Kidney epithelial cell (primary cell): Measurements from ENCODE around the gene PTPN14. TPM values are rescaled to one million over a fixed set of nuclear protein-coding genes. Genes with fewer than 3 reads are reported as not detected.
"Not testable (repeated sequence)": the region's sequence is repeated elsewhere in the genome, so short reads cannot be mapped to it uniquely, and the experiment has no call there.

Experiments
- DNase-seq: peaks from one replicate; pipeline ENCODE4 v3.0.0-alpha.2; 2010; ENCODE audit warnings: low read depth
- H3K27me3 ChIP-seq: 2 replicates; pipeline ENCODE4 v1.6.0; 2011; ENCODE audit warnings: low read length; ENCODE audit not compliant: control insufficient read depth, insufficient read depth
- H3K36me3 ChIP-seq: 2 replicates; pipeline ENCODE4 v1.5.1; 2011; ENCODE audit warnings: low read length; ENCODE audit not compliant: control insufficient read depth, insufficient read depth
- H3K4me3 ChIP-seq: 2 replicates; pipeline ENCODE4 v1.5.1; 2011; ENCODE audit warnings: low read depth, mild to moderate bottlenecking, control low read depth, low read length
- total RNA-seq: library from RNA; depleted of rRNA; stranded (reverse); fragments of >200 nt; gene quantifications from 2 replicates; pipeline ENCODE4 v1.2.3, GENCODE V29; 2015
- TF ChIP-seq, protein P1 (sequence below): IDR thresholded peaks from 2 replicates; pipeline ENCODE4 v1.5.1; 2011; ENCODE audit warnings: mild to moderate bottlenecking, moderate library complexity, low read length, control low read depth, inconsistent platforms; ENCODE audit not compliant: insufficient read depth, poor library complexity, severe bottlenecking

Gene PTPN14
- total RNA-seq, 1 donor from 2014 or later = 30.7 TPM

DNA sequence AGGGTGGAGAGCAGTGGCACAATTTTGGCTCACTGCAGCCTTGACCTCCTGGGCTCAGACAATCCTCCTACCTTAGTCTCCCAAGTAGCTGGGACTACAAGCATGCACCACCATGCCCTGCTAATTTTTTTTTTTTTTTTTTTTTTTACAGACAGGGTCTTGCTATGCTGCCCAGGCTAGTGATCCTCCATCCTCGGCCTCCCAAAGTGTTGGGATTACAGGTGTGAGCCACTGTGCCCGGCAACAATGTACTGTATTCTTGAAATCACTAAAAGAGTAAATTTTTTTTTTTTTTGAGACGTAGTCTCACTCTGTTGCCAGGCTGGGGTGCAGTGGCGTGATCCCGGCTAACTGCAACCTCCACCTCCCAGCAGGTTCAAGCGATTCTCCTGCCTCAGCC, 152.9 kb downstream of the PTPN14 start:
- H3K4me3 ChIP-seq = no peak overlapping the region
- H3K36me3 ChIP-seq = peaks cover 1% of the 10 kb centered on the region
- H3K27me3 ChIP-seq = no peaks in the 10 kb centered on the region
- DNase-seq = no peak
- TF ChIP-seq, protein P1, sequence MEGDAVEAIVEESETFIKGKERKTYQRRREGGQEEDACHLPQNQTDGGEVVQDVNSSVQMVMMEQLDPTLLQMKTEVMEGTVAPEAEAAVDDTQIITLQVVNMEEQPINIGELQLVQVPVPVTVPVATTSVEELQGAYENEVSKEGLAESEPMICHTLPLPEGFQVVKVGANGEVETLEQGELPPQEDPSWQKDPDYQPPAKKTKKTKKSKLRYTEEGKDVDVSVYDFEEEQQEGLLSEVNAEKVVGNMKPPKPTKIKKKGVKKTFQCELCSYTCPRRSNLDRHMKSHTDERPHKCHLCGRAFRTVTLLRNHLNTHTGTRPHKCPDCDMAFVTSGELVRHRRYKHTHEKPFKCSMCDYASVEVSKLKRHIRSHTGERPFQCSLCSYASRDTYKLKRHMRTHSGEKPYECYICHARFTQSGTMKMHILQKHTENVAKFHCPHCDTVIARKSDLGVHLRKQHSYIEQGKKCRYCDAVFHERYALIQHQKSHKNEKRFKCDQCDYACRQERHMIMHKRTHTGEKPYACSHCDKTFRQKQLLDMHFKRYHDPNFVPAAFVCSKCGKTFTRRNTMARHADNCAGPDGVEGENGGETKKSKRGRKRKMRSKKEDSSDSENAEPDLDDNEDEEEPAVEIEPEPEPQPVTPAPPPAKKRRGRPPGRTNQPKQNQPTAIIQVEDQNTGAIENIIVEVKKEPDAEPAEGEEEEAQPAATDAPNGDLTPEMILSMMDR = no peak

- H3K36me3 ChIP-seq = peaks cover 3% of the 10 kb centered on the region
- H3K27me3 ChIP-seq = no peaks in the 10 kb centered on the region
- no peak for DNase-seq
- no peak overlapping the region for H3K4me3 ChIP-seq
- TF ChIP-seq, protein P1 = no peak
These were observed 153.9 kb downstream of the PTPN14 start for GRCh38 chr1:214397497-214397896.

DNA sequence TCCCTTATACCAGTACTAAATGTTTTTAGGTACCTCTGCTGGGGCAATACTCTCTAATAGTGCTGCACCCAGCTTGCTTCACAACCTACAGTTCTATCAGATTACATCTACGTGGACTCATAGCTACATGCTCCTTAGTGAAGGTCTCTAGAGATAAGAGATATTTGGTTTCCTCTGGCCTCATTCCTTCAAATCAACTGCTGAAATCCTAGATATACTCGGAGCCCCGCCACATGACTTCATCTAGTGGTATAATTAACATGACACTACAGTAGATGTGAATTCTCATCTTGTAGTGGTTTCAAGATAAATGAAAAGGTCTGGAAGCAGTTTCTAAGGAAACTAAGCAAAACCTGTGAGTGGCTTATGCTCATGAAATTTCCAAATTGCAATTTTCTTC, 155.1 kb downstream of the PTPN14 start:
- Histone ChIP-seq H3K4me3 (no peak overlapping the region), H3K27me3 (no peaks in the 10 kb centered on the region), H3K36me3 (peaks cover 4% of the 10 kb centered on the region)
- TF ChIP-seq, protein P1 = no peak
- DNase-seq = no peak

DNA sequence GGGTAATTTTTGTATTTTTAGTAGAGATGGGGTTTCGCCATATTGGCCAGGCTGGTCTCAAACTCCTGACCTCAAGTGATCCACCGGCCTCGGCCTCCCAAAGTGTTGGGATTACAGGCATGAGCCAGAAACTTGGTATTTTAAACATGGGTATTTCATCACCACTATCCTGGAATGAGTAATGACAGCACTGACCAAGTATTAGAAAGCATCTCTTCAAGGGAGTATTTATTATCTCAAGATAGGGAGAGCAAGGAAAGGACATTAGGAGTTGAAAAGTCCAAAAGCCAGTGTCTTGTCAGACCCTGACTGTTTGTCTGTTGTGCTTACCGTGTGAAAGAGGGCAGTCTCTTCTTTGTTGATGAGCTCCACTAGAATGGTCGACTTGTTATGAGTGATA, 156.8 kb downstream of the PTPN14 start:
- H3K36me3 ChIP-seq, H3K4me3 ChIP-seq, H3K27me3 ChIP-seq, DNase-seq: not testable (repeated sequence)

DNA sequence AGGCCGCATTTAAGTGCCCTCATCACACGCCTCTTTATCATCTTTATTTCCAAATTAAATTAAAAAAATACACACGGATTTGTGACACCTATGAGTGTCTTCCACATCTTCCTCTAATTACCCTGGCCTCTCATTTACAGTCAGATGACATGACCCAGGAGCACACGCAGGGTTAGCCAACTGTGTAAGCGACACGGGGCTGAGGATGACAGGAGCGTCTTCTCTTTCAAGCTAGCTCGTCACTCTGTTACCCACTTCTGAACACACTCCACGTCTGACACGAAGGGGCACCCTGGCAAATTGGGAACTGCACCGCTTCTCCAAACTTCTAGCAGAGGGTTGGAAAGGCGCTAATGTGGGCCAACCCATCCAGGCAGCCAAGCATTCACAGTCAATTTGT, 158.3 kb downstream of the PTPN14 start:
- H3K4me3 ChIP-seq = no peak overlapping the region
- peaks cover 6% of the 10 kb centered on the region for H3K36me3 ChIP-seq
- no peak for DNase-seq

DNA sequence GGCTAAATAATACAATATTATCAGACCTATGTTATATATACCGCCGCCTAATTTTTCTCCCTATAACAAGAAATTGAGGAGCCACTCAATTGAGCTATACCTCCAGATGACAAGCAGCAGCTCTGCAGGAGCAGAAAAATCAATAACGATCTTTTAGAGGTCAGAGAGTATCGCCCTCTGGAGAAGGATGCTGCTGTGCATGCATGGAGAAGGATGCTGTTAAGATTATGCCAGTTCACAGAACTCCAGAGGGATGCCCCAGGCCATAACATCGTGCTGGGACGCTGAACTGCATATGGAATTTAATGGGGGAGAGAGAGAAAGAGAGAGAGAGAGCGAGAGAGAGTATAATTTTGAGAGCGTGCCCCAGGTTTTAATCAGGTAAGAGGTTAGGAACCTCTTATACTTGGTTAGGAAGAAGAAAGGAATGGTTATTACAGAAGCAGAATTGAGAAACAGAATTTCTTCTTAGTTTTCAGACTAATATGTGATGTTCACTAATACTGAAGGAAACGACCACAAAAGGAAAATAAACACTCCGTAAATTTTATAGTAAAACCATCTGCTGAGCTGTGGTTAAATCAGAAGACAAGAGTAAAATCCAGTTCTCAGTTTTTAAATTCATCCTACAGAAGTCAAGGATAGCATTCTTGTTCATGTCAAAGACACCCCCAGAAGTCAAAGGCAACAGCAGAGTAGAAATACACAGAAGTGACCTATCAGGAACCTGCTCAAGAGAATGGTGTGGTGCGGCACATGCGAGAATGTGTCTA, 159.3 kb downstream of the PTPN14 start:
- Histone ChIP-seq H3K27me3 (no peaks in the 10 kb centered on the region), H3K36me3 (peaks cover 6% of the 10 kb centered on the region), H3K4me3 (no peak overlapping the region)
- DNase-seq = no peak
- TF ChIP-seq, protein P1 = no peak

More for the DNA sequence above, 158.3 kb downstream of the PTPN14 start:
- no peaks in the 10 kb centered on the region for H3K27me3 ChIP-seq
- TF ChIP-seq, protein P1 = no peak
